GM21619 (cell line): ENCODE data around the gene PRDM16.

Experiments used
- ATAC-seq: cut with Tn5 transposase; IDR thresholded peaks from one replicate; pipeline ENCODE4 v1.9.1; 2021; ENCODE audit not compliant: unreplicated experiment

Gene PRDM16

GRCh38 chr1:3138623-3139151, 69.7 kb downstream of the PRDM16 start:
- no peak for ATAC-seq

- no peak for ATAC-seq
Observed at GRCh38 chr1:3139451-3139852, 70.4 kb downstream of the PRDM16 start.

DNA sequence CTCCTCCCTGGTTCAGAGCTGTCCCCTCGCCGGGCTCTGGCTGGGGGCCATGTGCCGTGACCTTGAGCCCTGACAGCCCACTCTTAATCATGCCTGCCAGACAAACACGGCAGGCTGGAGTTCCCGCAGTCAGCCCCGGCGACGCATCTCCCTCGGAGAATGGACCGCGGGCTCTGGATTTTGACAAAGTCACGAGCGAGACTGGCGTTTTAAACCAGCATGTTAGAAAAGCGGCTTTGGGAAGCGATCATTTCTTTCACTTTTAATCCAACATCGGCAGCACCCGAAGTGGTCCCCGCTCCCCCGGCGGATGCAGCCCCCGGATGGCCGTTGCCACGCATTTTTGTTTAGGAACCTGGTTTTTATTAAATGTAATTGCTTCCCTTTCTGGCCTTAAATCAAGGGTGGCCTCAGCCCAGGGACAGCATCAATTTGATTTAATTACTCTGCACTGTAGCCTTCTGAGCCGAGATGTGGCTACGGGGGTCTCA, 70.9 kb downstream of the PRDM16 start:
- ATAC-seq = no peak

GRCh38 chr1:3140437-3140836, 71.4 kb downstream of the PRDM16 start:
- no peak for ATAC-seq

GRCh38 chr1:3141129-3141528, 72.1 kb downstream of the PRDM16 start:
- no peak for ATAC-seq

DNA sequence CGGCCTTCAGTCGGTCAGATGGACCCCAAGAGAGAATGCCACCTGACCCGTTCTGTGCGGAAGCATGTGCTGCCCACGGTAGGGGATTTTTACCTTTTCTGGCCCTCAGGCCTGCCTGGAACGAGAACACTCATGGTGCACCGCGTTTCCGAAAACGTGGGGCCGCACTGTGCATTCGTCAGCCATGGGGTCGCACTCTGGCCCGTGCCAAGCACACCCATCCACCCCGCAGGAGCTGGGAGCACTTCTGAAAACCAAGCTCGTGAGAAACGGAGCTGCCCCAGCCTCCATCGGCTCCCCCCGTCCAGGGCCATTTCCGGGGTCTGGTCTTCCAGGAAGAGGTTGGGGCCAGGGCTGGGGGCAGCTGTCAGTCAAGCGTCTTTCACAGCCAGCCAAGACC, 72.8 kb downstream of the PRDM16 start:
- ATAC-seq = no peak

DNA sequence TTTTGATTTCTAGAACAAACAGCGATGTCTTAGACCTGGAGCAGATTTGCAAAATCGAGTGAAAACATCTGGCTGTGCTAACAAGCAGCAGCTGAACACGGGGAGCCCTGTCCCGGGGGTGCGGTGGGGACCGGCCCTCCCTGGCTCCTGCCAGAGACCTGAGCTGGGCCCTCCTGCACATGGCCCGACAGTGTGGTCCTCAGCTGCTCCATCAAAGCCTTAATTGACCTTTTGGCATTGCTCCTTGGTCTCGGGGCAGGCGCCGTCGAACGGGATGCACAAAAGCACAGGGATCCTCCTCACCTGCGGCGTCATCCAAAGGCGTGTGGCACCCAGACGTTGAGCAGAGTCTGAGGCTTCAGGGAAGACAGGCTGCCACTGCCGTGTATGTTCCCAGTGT, 73.2 kb downstream of the PRDM16 start:
- no peak for ATAC-seq

DNA sequence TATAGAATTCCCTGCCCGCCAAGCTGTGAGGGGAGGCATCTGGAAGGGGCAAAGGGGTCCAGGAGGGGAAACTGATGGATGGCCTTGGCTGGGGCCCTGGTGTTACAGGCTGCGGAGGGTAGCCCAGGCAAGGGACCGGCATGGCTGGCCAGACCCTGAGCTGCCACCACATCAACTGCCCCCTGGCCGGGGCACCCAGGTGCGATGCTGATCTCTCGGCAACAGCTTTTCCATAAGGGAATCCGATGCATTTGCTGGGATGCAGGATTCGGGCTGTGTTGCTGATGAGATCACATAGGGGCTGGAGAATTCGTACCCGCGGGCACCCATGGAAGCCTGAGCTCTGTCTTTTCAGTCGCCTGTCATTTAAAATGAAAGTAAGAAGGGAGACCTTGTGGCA, 73.7 kb downstream of the PRDM16 start:
- ATAC-seq = no peak

- no peak for ATAC-seq
Observed at GRCh38 chr1:3145532-3146325, 76.7 kb downstream of the PRDM16 start.

GRCh38 chr1:3146458-3146857, 77.5 kb downstream of the PRDM16 start:
- no peak for ATAC-seq

DNA sequence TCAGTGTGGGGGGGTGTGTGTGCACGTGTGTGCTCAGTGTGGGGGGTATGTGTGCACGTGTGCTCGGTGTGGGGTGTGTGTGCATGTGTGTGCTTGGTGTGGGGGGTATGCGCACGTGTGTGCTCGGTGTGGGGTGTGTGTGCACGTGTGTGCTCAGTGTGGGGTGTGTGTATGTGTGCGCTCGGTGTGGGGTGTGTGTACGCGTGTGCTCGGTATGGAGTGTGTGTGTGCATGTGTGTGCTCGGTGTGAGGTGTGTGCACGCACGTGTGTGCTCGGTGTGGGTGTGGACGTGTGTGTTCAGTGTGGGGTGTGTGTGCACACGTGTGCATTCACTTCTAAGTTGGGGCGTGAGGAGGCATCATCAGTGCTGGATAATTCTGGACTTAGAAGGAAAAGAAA, 77.9 kb downstream of the PRDM16 start:
- no peak for ATAC-seq

DNA sequence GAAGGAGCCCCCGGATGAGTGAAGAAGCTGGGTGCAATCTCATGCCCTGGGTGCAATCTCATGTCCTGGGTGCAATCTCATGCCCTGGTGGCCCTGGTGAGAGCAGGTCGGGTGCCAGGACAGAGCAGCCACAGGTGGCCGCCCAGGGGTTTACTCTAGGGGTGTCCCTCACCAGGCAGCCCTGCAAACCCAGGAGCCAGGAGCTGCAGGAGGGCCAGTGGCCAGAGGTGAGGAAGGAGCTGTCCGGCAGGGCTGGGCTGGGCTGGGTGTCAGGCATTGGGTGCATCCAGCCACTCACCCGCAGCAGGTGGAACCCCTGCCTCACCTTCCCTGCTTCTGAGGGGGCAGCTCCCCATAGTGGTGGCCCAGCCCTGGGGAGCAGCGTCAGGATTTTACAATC, 79.2 kb downstream of the PRDM16 start:
- ATAC-seq = no peak

DNA sequence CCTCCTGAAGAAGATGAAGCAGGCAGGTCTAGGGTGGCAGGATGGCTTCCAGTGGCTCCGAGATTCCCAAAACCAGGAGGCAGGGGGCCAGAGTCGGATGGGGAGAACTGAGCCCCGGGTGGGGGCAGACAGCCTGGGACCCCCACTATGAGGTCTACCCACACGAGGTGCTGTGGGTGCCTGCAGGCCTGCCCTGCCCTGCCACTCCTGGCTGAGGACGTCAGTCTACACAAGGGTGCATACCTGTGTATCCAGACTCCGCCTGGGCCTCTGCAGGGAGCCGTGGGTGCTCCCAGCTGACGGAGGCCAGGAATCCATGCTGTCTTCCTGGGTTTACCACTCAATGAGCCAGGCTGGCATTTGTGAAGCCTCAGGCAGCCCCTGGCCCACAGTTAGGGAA, 80.3 kb downstream of the PRDM16 start:
- no peak for ATAC-seq

GRCh38 chr1:3151456-3151855, 82.5 kb downstream of the PRDM16 start:
- no peak for ATAC-seq

GRCh38 chr1:3152143-3152542, 83.1 kb downstream of the PRDM16 start:
- ATAC-seq = no peak

DNA sequence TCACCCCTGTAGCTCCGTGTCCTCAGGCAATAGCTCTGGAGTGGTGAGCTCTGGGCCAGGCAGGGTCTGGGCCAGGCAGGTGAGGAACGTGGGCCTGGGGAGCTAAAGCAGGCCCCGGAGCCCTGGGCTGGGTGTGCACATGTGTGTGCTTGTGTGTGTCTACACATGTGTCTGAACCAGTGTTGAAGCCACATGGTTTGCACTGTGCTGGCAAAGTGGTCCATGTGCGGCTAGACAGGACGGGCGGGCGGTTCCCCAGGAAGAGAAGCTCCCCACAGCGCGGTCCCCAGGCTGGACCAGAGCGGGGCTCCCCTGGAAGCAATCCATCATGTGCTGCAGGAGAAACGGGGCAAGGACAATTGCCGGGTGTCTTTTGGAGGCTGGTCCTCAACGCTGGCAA, 84.2 kb downstream of the PRDM16 start:
- ATAC-seq = no peak

- ATAC-seq = no peak
Observed at GRCh38 chr1:3153902-3154795, 85.1 kb downstream of the PRDM16 start.

GRCh38 chr1:3155056-3155925, 86.3 kb downstream of the PRDM16 start:
- ATAC-seq = no peak

DNA sequence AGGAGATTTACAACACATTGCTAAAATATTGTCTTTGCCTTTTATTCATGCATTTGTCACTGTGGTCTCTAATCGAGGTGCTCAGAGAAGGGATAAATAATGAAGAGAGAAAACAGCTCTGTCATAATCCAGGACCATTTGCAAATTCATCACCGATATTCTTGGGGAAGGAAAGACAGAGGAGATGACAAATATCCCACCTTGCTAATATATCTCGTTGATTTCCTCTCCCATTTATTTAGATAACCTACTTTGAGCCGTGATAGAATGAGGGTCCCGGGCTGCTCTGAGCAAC, 86.9 kb downstream of the PRDM16 start:
- ATAC-seq = no peak

GRCh38 chr1:3156936-3157335, 87.9 kb downstream of the PRDM16 start:
- no peak for ATAC-seq

DNA sequence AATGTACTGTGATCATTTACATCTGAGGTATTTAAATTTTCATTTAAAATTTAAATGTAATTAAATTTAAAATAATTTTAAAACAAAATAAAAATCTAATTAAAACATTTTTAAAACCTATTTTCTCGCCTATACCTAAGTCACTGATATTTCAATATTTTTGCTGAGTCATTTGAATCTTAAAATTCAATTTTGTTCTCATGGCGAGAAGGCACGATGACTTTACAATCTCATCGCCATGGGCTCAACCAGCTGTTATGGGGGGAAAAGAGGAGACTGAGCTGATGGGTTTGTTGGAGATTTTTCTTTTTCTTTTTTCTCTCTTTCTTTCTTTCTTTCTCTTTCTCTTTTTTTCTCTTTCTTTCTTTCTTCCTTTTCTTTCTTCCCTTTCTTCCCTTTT, 89.3 kb downstream of the PRDM16 start:
- no peak for ATAC-seq
